A673 (cell line): ENCODE results near the gene SLC16A12. TPM values are rescaled to one million over a fixed set of nuclear protein-coding genes. Genes with fewer than 3 reads are reported as not detected.
"Not testable (repeated sequence)": the region's sequence is repeated elsewhere in the genome, so short reads cannot be mapped to it uniquely, and the experiment has no call there.

Experiments used
- BruUV-seq: library from RNA; stranded (reverse); fragments of 400-500 nt; replicated peaks from 2 replicates; lab custom pipeline; 2021; lab: Mats Ljungman, UMichigan
- CTCF ChIA-PET: fragments of 300-600 bp; sonication (Branson Sonifier 250); formaldehyde crosslinking; loops from one replicate; lab custom pipeline; 2022; ENCODE audit warnings: antibody characterized with exemption; lab: Charles Lee
- POLR2A ChIA-PET: fragments of 300-600 bp; sonication (Branson Sonifier 250); formaldehyde crosslinking; loops from one replicate; lab custom pipeline; 2022; ENCODE audit warnings: antibody characterized with exemption; ENCODE audit not compliant: low non-redundant PET; lab: Charles Lee
- DNase-seq: peaks from one replicate; pipeline ENCODE4 v3.0.0-alpha.2; 2015; ENCODE audit warnings: low spot score
- H3K27ac ChIP-seq: fragments of 200-600 bp; sonication (generic); 2 replicates; pipeline ENCODE4 v1.5.1; 2016; ENCODE audit warnings: mixed run types, low read depth, mild to moderate bottlenecking, mixed read lengths, antibody characterized with exemption, low read length; ENCODE audit not compliant: poor library complexity, severe bottlenecking
- H3K27me3 ChIP-seq: fragments of 200-600 bp; sonication (generic); replicated peaks from 2 replicates; pipeline ENCODE4 v1.6.1; 2017; ENCODE audit warnings: mixed run types, low read depth, mild to moderate bottlenecking, mixed read lengths, antibody characterized with exemption, low read length; ENCODE audit not compliant: insufficient read depth, poor library complexity
- H3K36me3 ChIP-seq: fragments of 200-600 bp; sonication (generic); 2 replicates; pipeline ENCODE4 v1.6.1; 2016; ENCODE audit warnings: mixed run types, mild to moderate bottlenecking, mixed read lengths, antibody characterized with exemption, low read length; ENCODE audit not compliant: insufficient read depth, poor library complexity, severe bottlenecking
- H3K4me1 ChIP-seq: fragments of 200-600 bp; sonication (generic); 2 replicates; pipeline ENCODE4 v1.6.1; 2017; ENCODE audit warnings: mixed run types, mild to moderate bottlenecking, mixed read lengths, antibody characterized with exemption, low read length; ENCODE audit not compliant: insufficient read depth, poor library complexity, severe bottlenecking
- H3K4me3 ChIP-seq: fragments of 200-600 bp; sonication (generic); 2 replicates; pipeline ENCODE4 v1.5.1; 2016; ENCODE audit warnings: low read depth, mixed run types, mild to moderate bottlenecking, mixed read lengths, low read length; ENCODE audit not compliant: poor library complexity, severe bottlenecking
- H3K9me3 ChIP-seq: fragments of 200-600 bp; sonication (generic); 2 replicates; pipeline ENCODE4 v1.6.1; 2016; ENCODE audit warnings: mixed run types, low read depth, mild to moderate bottlenecking, mixed read lengths, antibody characterized with exemption, low read length; ENCODE audit not compliant: poor library complexity, severe bottlenecking
- CTCF ChIP-seq: fragments of 300-800, 200-600 bp; sonication (generic); conservative IDR thresholded peaks from 2 replicates; pipeline ENCODE4 v1.5.1; 2017; ENCODE audit warnings: low read depth, mild to moderate bottlenecking, antibody characterized with exemption, low read length, moderate library complexity, mixed read lengths
- EZH2 ChIP-seq: fragments of 200-600 bp; sonication (generic); IDR thresholded peaks from 2 replicates; pipeline ENCODE4 v1.6.1; 2017; ENCODE audit warnings: borderline replicate concordance, low read depth, mild to moderate bottlenecking, mixed read lengths, antibody characterized with exemption, low read length; ENCODE audit not compliant: poor library complexity, severe bottlenecking
- intact Hi-C: fragments of 100-400 bp; cut with micrococcal nuclease; formaldehyde crosslinking; loops from one replicate; pipeline ENCODE4 v1.10.0; 2022; ENCODE audit not compliant: unreplicated experiment
- total RNA-seq: library from RNA; stranded (reverse); gene quantifications from 2 replicates; pipeline ENCODE4 v1.2.3, GENCODE V29; 2021

SLC16A12 gene
- total RNA-seq, 1 experiment from 2014 or later: 0.54 TPM

- no peaks in the 10 kb centered on the region for H3K9me3 ChIP-seq
- BruUV-seq: no TSS peak
- intact Hi-C loops: no loop called here
- ChIA-PET CTCF (no interaction called here), POLR2A (no interaction called here)
- no peak overlapping the region for H3K4me3 ChIP-seq
- no peak for DNase-seq
- no peak overlapping the region for H3K27ac ChIP-seq
- H3K27me3 ChIP-seq: no peaks in the 10 kb centered on the region
- no peaks in the 10 kb centered on the region for H3K36me3 ChIP-seq
- H3K4me1 ChIP-seq: peaks cover 6% of the 10 kb centered on the region
- TF ChIP-seq CTCF: no peak
- TF ChIP-seq EZH2: no peak
These were observed 12.6 kb upstream of the SLC16A12 start for GRCh38 chr10:89547853-89548513.

- H3K9me3 ChIP-seq, BruUV-seq, H3K27me3 ChIP-seq, DNase-seq, intact Hi-C loops, H3K27ac ChIP-seq, CTCF ChIA-PET, H3K4me3 ChIP-seq, POLR2A ChIA-PET, H3K4me1 ChIP-seq, H3K36me3 ChIP-seq: not testable (repeated sequence)
These were observed 11.3 kb upstream of the SLC16A12 start for GRCh38 chr10:89546651-89547050.

- H3K4me3 ChIP-seq: no peak overlapping the region
- H3K36me3 ChIP-seq: no peaks in the 10 kb centered on the region
- BruUV-seq: no TSS peak
- no peak overlapping the region for H3K27ac ChIP-seq
- no peaks in the 10 kb centered on the region for H3K9me3 ChIP-seq
- H3K27me3 ChIP-seq: no peaks in the 10 kb centered on the region
- ChIA-PET CTCF (no interaction called here), POLR2A (no interaction called here)
- H3K4me1 ChIP-seq: peaks cover under 1% of the 10 kb centered on the region
- intact Hi-C loops: no loop called here
- TF ChIP-seq CTCF: no peak
- no peak for TF ChIP-seq EZH2
- DNase-seq: no peak
These were observed 8.4 kb upstream of the SLC16A12 start for GRCh38 chr10:89543841-89544240.

- no peaks in the 10 kb centered on the region for H3K9me3 ChIP-seq
- no TSS peak for BruUV-seq
- no peak for TF ChIP-seq CTCF
- no peak for TF ChIP-seq EZH2
- no peak overlapping the region for H3K27ac ChIP-seq
- intact Hi-C loops: no loop called here
- POLR2A ChIA-PET: no interaction called here
- no peaks in the 10 kb centered on the region for H3K4me1 ChIP-seq
- H3K27me3 ChIP-seq: no peaks in the 10 kb centered on the region
- no peaks in the 10 kb centered on the region for H3K36me3 ChIP-seq
- no peak for DNase-seq
- H3K4me3 ChIP-seq: no peak overlapping the region
- CTCF ChIA-PET: no interaction called here
These were observed 5.1 kb upstream of the SLC16A12 start for GRCh38 chr10:89540420-89540949.
